ENCODE results near the gene GALNT5. TPM values are rescaled to one million over a fixed set of nuclear protein-coding genes. Genes with fewer than 3 reads are reported as not detected.

GALNT5 gene
- total and polyA plus RNA-seq, 2 donors (not counting 1 experiment from before 2014, with no cell fraction given), result 63.7 to 199 TPM

DNA sequence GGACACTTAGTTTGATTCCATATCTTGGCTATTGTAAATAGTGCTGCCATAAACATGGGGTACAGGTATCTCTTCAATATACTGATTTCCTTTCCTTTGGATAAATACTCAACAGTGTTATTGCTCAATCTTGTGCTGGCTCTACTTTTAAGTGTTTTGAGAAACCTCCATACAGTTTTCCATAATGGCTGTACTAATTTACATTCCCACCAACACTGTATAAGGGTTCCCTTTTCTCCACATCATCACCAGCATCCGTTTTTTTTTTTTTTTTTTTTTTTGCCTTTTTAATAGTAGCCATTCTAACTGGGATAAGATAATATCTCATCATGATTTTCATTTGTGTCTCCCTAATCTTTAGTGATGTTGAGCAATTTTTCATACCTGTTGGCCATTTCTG is 29.9 kb upstream of the GALNT5 start:
- H3K36me3 ChIP-seq (ENCODE audit: control insufficient read depth, insufficient read depth, low read length), result no peaks in the 10 kb centered on the region
- no peak overlapping the region for H3K27ac ChIP-seq (ENCODE audit: insufficient read depth, low read length)

GRCh38 chr2:157228946-157229345 is 28.6 kb upstream of the GALNT5 start:
- Histone ChIP-seq H3K27me3 (ENCODE audit: control insufficient read depth, insufficient read depth, low read length) (no peaks in the 10 kb centered on the region), H3K79me2 (ENCODE audit: control insufficient read depth, insufficient read depth, low read length) (no peaks in the 10 kb centered on the region), H3K9me3 (ENCODE audit: control insufficient read depth, insufficient read depth, low read depth, low read length) (no peaks in the 10 kb centered on the region), H4K20me1 (ENCODE audit: control insufficient read depth, extremely low read depth, insufficient read depth, low read length) (no peaks in the 10 kb centered on the region), H3K4me1 (ENCODE audit: control insufficient read depth, extremely low read depth, insufficient read depth, low read length) (peaks cover 16% of the 10 kb centered on the region), H3K36me3 (ENCODE audit: control insufficient read depth, insufficient read depth, low read length) (no peaks in the 10 kb centered on the region), H3K27ac (ENCODE audit: insufficient read depth, low read length) (peak overlapping the region; percentile 60), H3K4me2 (ENCODE audit: extremely low read depth, insufficient read depth, low read length) (peak overlapping the region; percentile 38), H3K4me3 (replicated peaks in 1 of 4; ENCODE audit: control extremely low read depth in 1 of 4, insufficient read depth in 1 of 4, low read depth in 3 of 4, low read length in 4 of 4) (no peak overlapping the region), H2AFZ (ENCODE audit: low read length) (peak overlapping the region; percentile 25), H3K9ac (ENCODE audit: insufficient read depth, low read length) (no peak overlapping the region)
- no peak for TF ChIP-seq EZH2 (IDR thresholded peaks at IDR 0.05; ENCODE audit: low read length, missing control alignments)
- TF ChIP-seq CTCF (conservative IDR thresholded peaks at IDR 0.05 in 1 of 2, IDR thresholded peaks at IDR 0.05 in 1 of 2; ENCODE audit: low read depth in 1 of 2, low read length in 2 of 2), result no peak
- DNase-seq (ENCODE audit: low read depth in 2 of 2), result no peak

More for the DNA sequence above, 29.9 kb upstream of the GALNT5 start:
- Histone ChIP-seq H3K9me3 (ENCODE audit: control insufficient read depth, insufficient read depth, low read depth, low read length) (no peaks in the 10 kb centered on the region), H3K4me3 (replicated peaks in 1 of 4; ENCODE audit: control extremely low read depth in 1 of 4, insufficient read depth in 1 of 4, low read depth in 3 of 4, low read length in 4 of 4) (no peak overlapping the region), H3K4me2 (ENCODE audit: extremely low read depth, insufficient read depth, low read length) (no peak overlapping the region), H3K79me2 (ENCODE audit: control insufficient read depth, insufficient read depth, low read length) (no peaks in the 10 kb centered on the region), H3K4me1 (ENCODE audit: control insufficient read depth, extremely low read depth, insufficient read depth, low read length) (peaks cover 16% of the 10 kb centered on the region), H3K9ac (ENCODE audit: insufficient read depth, low read length) (no peak overlapping the region), H4K20me1 (ENCODE audit: control insufficient read depth, extremely low read depth, insufficient read depth, low read length) (no peaks in the 10 kb centered on the region), H2AFZ (ENCODE audit: low read length) (no peak overlapping the region), H3K27me3 (ENCODE audit: control insufficient read depth, insufficient read depth, low read length) (no peaks in the 10 kb centered on the region)
- no peak for DNase-seq (ENCODE audit: low read depth in 2 of 2)
- TF ChIP-seq CTCF (conservative IDR thresholded peaks at IDR 0.05 in 1 of 2, IDR thresholded peaks at IDR 0.05 in 1 of 2; ENCODE audit: low read depth in 1 of 2, low read length in 2 of 2), result no peak

GRCh38 chr2:157229572-157229971 is 27.9 kb upstream of the GALNT5 start:
- DNase-seq (ENCODE audit: low read depth in 2 of 2), result peak; percentile 95
- TF ChIP-seq CTCF (conservative IDR thresholded peaks at IDR 0.05 in 1 of 2, IDR thresholded peaks at IDR 0.05 in 1 of 2; ENCODE audit: low read depth in 1 of 2, low read length in 2 of 2) (no peak), EZH2 (IDR thresholded peaks at IDR 0.05; ENCODE audit: low read length, missing control alignments) (no peak)
- no peaks in the 10 kb centered on the region for H3K36me3 ChIP-seq (ENCODE audit: control insufficient read depth, insufficient read depth, low read length)
- no peak overlapping the region for H3K9ac ChIP-seq (ENCODE audit: insufficient read depth, low read length)
- no peaks in the 10 kb centered on the region for H3K27me3 ChIP-seq (ENCODE audit: control insufficient read depth, insufficient read depth, low read length)
- H3K4me1 ChIP-seq (ENCODE audit: control insufficient read depth, extremely low read depth, insufficient read depth, low read length), result peaks cover 16% of the 10 kb centered on the region
- H2AFZ ChIP-seq (ENCODE audit: low read length), result no peak overlapping the region
- no peaks in the 10 kb centered on the region for H3K79me2 ChIP-seq (ENCODE audit: control insufficient read depth, insufficient read depth, low read length)
- peak overlapping the region; percentile 70 for H3K4me2 ChIP-seq (ENCODE audit: extremely low read depth, insufficient read depth, low read length)
- H3K27ac ChIP-seq (ENCODE audit: insufficient read depth, low read length), result peak overlapping the region; percentile 60
- H3K4me3 ChIP-seq (replicated peaks in 1 of 4; ENCODE audit: control extremely low read depth in 1 of 4, insufficient read depth in 1 of 4, low read depth in 3 of 4, low read length in 4 of 4), result no peak overlapping the region
- no peaks in the 10 kb centered on the region for H3K9me3 ChIP-seq (ENCODE audit: control insufficient read depth, insufficient read depth, low read depth, low read length)
- H4K20me1 ChIP-seq (ENCODE audit: control insufficient read depth, extremely low read depth, insufficient read depth, low read length), result no peaks in the 10 kb centered on the region
